ENCODE data around the gene FBN3.

- no peak for TF ChIP-seq BCL11A (tag by site-specific recombination; IDR thresholded peaks at IDR 0.05; ENCODE audit: low read depth)
- TF ChIP-seq ELK4 (IDR thresholded peaks at IDR 0.05; ENCODE audit: borderline replicate concordance, low read depth, low read length): no peak
- TF ChIP-seq ZNF423 (tag by site-specific recombination; IDR thresholded peaks at IDR 0.05): no peak
- TF ChIP-seq FEZF1 (tag by site-specific recombination; IDR thresholded peaks at IDR 0.05): no peak
- no peak for TF ChIP-seq ZNF239 (tag by site-specific recombination; IDR thresholded peaks at IDR 0.05)
- TF ChIP-seq ZNF777 (tag by site-specific recombination; IDR thresholded peaks at IDR 0.05; ENCODE audit: borderline replicate concordance): no peak
- TF ChIP-seq TCF7L2 (IDR thresholded peaks at IDR 0.05; ENCODE audit: borderline replicate concordance, low read depth, low read length): no peak
- no peak for TF ChIP-seq ZNF747 (tag by site-specific recombination; IDR thresholded peaks at IDR 0.05)
- no peak for TF ChIP-seq ZNF488 (tag by site-specific recombination; IDR thresholded peaks at IDR 0.05)
- TF ChIP-seq CTCF (tag by site-specific recombination; IDR thresholded peaks at IDR 0.05): no peak
Measured at GRCh38 chr19:8080832-8081231, 68.6 kb downstream of the FBN3 start.

Data from HEK293 (cell line).